ENCODE results near the gene ABL1.

The ABL1 gene

DNA sequence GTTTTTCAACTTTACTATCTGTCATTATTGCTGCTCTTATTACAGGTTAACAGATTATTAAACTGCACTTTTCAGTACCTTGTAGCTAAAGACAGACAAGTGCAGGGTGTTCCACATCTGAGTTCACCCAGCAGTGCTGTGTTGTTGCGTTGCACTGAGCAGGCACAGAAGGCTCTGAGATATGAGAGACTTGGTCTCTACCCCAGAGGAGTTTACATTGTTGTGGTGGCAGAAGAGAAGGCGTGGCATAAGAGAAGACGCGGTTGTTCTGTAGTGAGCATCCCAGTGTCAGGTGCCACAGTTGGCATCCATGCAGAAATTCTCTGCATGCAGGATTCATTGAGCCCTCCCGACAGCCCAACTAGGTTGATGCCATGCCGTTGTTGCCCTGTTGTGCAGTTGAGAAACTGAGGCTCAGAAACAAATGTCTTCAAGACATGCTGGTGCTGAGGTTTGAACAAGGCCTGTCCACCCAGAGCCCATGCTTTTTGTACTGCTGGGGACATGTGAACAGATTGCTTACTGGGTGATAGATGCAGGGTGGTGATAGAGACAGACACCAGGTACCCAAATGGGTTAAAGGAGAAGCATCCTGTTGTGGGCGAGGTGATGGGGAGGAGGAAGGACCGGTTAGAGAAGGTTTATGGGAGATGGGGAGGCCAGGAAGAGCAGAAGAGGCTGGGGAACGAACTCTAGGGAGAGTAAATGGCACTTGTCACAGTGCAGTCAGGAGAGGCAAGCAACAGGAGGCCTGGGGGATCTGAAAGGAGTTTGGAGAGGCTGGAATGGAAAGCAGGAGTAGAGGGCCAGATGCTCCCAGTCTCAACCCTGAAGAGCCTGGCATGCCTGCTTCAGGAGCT is 8.2 kb downstream of the ABL1 start:
- peaks cover 5% of the 10 kb centered on the region for H4K20me1 ChIP-seq (ENCODE audit: low read depth, low read length)
- no peaks in the 10 kb centered on the region for H3K9me2 ChIP-seq (replicated peaks; ENCODE audit: insufficient read depth, low read length)
- no peak overlapping the region for H3K4me3 ChIP-seq (ENCODE audit: insufficient read depth, low read length, poor library complexity, severe bottlenecking)
- no peaks in the 10 kb centered on the region for H3K36me3 ChIP-seq (ENCODE audit: low read length)
- TF ChIP-seq, protein P1, sequence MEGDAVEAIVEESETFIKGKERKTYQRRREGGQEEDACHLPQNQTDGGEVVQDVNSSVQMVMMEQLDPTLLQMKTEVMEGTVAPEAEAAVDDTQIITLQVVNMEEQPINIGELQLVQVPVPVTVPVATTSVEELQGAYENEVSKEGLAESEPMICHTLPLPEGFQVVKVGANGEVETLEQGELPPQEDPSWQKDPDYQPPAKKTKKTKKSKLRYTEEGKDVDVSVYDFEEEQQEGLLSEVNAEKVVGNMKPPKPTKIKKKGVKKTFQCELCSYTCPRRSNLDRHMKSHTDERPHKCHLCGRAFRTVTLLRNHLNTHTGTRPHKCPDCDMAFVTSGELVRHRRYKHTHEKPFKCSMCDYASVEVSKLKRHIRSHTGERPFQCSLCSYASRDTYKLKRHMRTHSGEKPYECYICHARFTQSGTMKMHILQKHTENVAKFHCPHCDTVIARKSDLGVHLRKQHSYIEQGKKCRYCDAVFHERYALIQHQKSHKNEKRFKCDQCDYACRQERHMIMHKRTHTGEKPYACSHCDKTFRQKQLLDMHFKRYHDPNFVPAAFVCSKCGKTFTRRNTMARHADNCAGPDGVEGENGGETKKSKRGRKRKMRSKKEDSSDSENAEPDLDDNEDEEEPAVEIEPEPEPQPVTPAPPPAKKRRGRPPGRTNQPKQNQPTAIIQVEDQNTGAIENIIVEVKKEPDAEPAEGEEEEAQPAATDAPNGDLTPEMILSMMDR (IDR thresholded peaks at IDR 0.05; ENCODE audit: insufficient read depth, low read length, poor library complexity, severe bottlenecking), result no peak
- no peak for TF ChIP-seq EZH2phosphoT487 (conservative IDR thresholded peaks at IDR 0.05; ENCODE audit: low read length)
- H3K9me3 ChIP-seq (ENCODE audit: insufficient read depth, low read length), result no peaks in the 10 kb centered on the region
- no peak overlapping the region for H3K9ac ChIP-seq (ENCODE audit: low read length)
- no peaks in the 10 kb centered on the region for H3K79me2 ChIP-seq (ENCODE audit: insufficient read depth, low read length)
- H3F3A ChIP-seq (ENCODE audit: insufficient read depth), result no peaks in the 10 kb centered on the region
- no peak overlapping the region for H3K4me2 ChIP-seq (ENCODE audit: low read depth, low read length, poor library complexity, severe bottlenecking)
- H3K27ac ChIP-seq (ENCODE audit: low read depth, low read length), result no peak overlapping the region
- H2AFZ ChIP-seq (ENCODE audit: low read depth, low read length, severe bottlenecking), result no peak overlapping the region
- no peaks in the 10 kb centered on the region for H3K27me3 ChIP-seq (ENCODE audit: low read length)

DNA sequence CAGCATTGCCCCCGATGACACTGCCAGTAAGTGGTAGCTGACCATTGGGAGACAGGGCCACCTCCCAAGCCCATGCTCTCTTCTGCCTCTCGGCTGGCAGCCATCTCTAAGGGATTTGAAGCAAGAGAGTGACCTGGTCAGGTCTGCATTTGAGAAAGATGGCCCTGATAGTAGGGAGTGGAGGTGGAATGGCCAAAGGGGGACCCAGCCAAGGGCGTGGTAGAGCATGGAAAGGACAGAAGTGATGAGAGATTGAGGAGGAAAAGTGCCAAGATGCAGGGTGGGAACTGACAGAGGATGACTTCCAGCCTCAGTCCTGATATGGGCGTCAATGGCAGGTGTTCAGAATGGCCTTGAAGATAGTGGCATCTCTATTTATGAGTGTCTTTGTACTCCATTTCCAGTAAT is 9.0 kb downstream of the ABL1 start:
- no peaks in the 10 kb centered on the region for H3K36me3 ChIP-seq (ENCODE audit: low read length)
- H3K9ac ChIP-seq (ENCODE audit: low read length), result no peak overlapping the region
- no peaks in the 10 kb centered on the region for H3K9me2 ChIP-seq (replicated peaks; ENCODE audit: insufficient read depth, low read length)
- no peak overlapping the region for H3K4me3 ChIP-seq (ENCODE audit: insufficient read depth, low read length, poor library complexity, severe bottlenecking)
- H3K27ac ChIP-seq (ENCODE audit: low read depth, low read length), result no peak overlapping the region
- no peaks in the 10 kb centered on the region for H3K79me2 ChIP-seq (ENCODE audit: insufficient read depth, low read length)
- H2AFZ ChIP-seq (ENCODE audit: low read depth, low read length, severe bottlenecking), result no peak overlapping the region
- H3F3A ChIP-seq (ENCODE audit: insufficient read depth), result no peaks in the 10 kb centered on the region
- no peak overlapping the region for H3K4me2 ChIP-seq (ENCODE audit: low read depth, low read length, poor library complexity, severe bottlenecking)
- TF ChIP-seq, protein P1 (IDR thresholded peaks at IDR 0.05; ENCODE audit: insufficient read depth, low read length, poor library complexity, severe bottlenecking), result no peak
- no peak for TF ChIP-seq EZH2phosphoT487 (conservative IDR thresholded peaks at IDR 0.05; ENCODE audit: low read length)
- H3K9me3 ChIP-seq (ENCODE audit: insufficient read depth, low read length), result no peaks in the 10 kb centered on the region
- peaks cover 5% of the 10 kb centered on the region; the same call in 1 of the 2 replicates for H4K20me1 ChIP-seq (ENCODE audit: low read depth, low read length)
- no peaks in the 10 kb centered on the region for H3K27me3 ChIP-seq (ENCODE audit: low read length)

GRCh38 chr9:130845254-130845653 is 10.2 kb downstream of the ABL1 start:
- peaks cover 5% of the 10 kb centered on the region; the same call in 1 of the 2 replicates for H4K20me1 ChIP-seq (ENCODE audit: low read depth, low read length)
- no peak overlapping the region for H3K27ac ChIP-seq (ENCODE audit: low read depth, low read length)
- TF ChIP-seq EZH2phosphoT487 (conservative IDR thresholded peaks at IDR 0.05; ENCODE audit: low read length), result no peak
- TF ChIP-seq, protein P1 (IDR thresholded peaks at IDR 0.05; ENCODE audit: insufficient read depth, low read length, poor library complexity, severe bottlenecking), result no peak
- H3K4me3 ChIP-seq (ENCODE audit: insufficient read depth, low read length, poor library complexity, severe bottlenecking), result no peak overlapping the region
- H3K9me2 ChIP-seq (replicated peaks; ENCODE audit: insufficient read depth, low read length), result no peaks in the 10 kb centered on the region
- H3K9ac ChIP-seq (ENCODE audit: low read length), result no peak overlapping the region
- H3K36me3 ChIP-seq (ENCODE audit: low read length), result no peaks in the 10 kb centered on the region
- H3F3A ChIP-seq (ENCODE audit: insufficient read depth), result no peaks in the 10 kb centered on the region
- no peaks in the 10 kb centered on the region for H3K27me3 ChIP-seq (ENCODE audit: low read length)
- H2AFZ ChIP-seq (ENCODE audit: low read depth, low read length, severe bottlenecking), result no peak overlapping the region
- H3K9me3 ChIP-seq (ENCODE audit: insufficient read depth, low read length), result no peaks in the 10 kb centered on the region
- H3K4me2 ChIP-seq (ENCODE audit: low read depth, low read length, poor library complexity, severe bottlenecking), result no peak overlapping the region
- no peaks in the 10 kb centered on the region for H3K79me2 ChIP-seq (ENCODE audit: insufficient read depth, low read length)

Data from SU-DHL-6 (cell line).